HepG2 (cell line): ENCODE data around the gene MTHFSD. TPM values are rescaled to one million over a fixed set of nuclear protein-coding genes. Genes with fewer than 3 reads are reported as not detected.

Source experiments
- ATM ChIP-seq: fragments of 450-650 bp; IDR thresholded peaks from 2 replicates; pipeline ENCODE4 v1.7.1; 2017; ENCODE audit warnings: mild to moderate bottlenecking, borderline replicate concordance
- ERF ChIP-seq: IDR thresholded peaks from 2 replicates; pipeline ENCODE4 v1.6.1; 2018; ENCODE audit warnings: missing biosample characterization, missing genetic modification reagents
- FOXC1 ChIP-seq: sonication (generic); formaldehyde crosslinking; IDR thresholded peaks from 2 replicates; pipeline ENCODE4 v1.8.0; 2022; ENCODE audit warnings: mild to moderate bottlenecking, missing genetic modification reagents, borderline replicate concordance
- POLR2A ChIP-seq, 2 experiments: IDR thresholded peaks; 2 replicates each; pipeline ENCODE4 v1.6.1; 2011; ENCODE audit warnings: low read depth in 2 of 2, low read length in 2 of 2, mild to moderate bottlenecking in 1 of 2, moderate library complexity in 1 of 2; ENCODE audit not compliant: insufficient read depth in 1 of 2
- SIN3A ChIP-seq: IDR thresholded peaks from 2 replicates; pipeline ENCODE4 v1.6.1; 2011; ENCODE audit warnings: low read depth, mild to moderate bottlenecking, control low read depth, low read length, borderline replicate concordance
- TEAD3 ChIP-seq: optimal IDR thresholded peaks from 2 replicates; pipeline ENCODE3; 2016; ENCODE audit warnings: borderline replicate concordance
- XRCC5 ChIP-seq: fragments of 200-400 bp; formaldehyde crosslinking; optimal IDR thresholded peaks from 2 replicates; pipeline ENCODE3; 2017; ENCODE audit warnings: mild to moderate bottlenecking, low read length
- YEATS4 ChIP-seq: sonication (generic); formaldehyde crosslinking; IDR thresholded peaks from 2 replicates; pipeline ENCODE4 v1.4.0; 2020; ENCODE audit warnings: missing genetic modification reagents, borderline replicate concordance
- ZFP62 ChIP-seq: sonication (generic); formaldehyde crosslinking; IDR thresholded peaks from 2 replicates; pipeline ENCODE4 v1.4.0; 2020; ENCODE audit warnings: missing genetic modification reagents
- ZNF207 ChIP-seq: fragments of 450-650 bp; IDR thresholded peaks from 2 replicates; pipeline ENCODE4 v1.6.1; 2016; ENCODE audit warnings: antibody characterized with exemption, borderline replicate concordance
- ZNF282 ChIP-seq: fragments of 450-650 bp; IDR thresholded peaks from 2 replicates; pipeline ENCODE4 v1.6.1; 2018; ENCODE audit not compliant: partially characterized antibody
- ZNF616 ChIP-seq: sonication (generic); formaldehyde crosslinking; IDR thresholded peaks from 2 replicates; pipeline ENCODE4 v1.5.0; 2020; ENCODE audit warnings: low read depth, mild to moderate bottlenecking, missing genetic modification reagents
- ZNF75D ChIP-seq: sonication (generic); formaldehyde crosslinking; IDR thresholded peaks from 2 replicates; pipeline ENCODE4 v1.8.1; 2023; ENCODE audit warnings: missing genetic modification reagents, mild to moderate bottlenecking, borderline replicate concordance
- ZNF879 ChIP-seq: sonication (generic); formaldehyde crosslinking; IDR thresholded peaks from 2 replicates; pipeline ENCODE4 v1.8.1; 2023; ENCODE audit warnings: missing genetic modification reagents
- polyA plus RNA-seq, 8 experiments: library from polyadenylated mRNA; depleted of rRNA in 3 of 8; stranded (reverse) in 7 of 8; unstranded in 1 of 8; fragments of >200 nt; fragmentation: Illumina TruSeq in 4 of 8; extraction: Trizol in 4 of 8; gene quantifications; 2 replicates each; pipeline versions ENCODE4 v1.2.1 to v1.2.3, GENCODE V29; 2011 to 2016; ENCODE audit warnings: low read depth in 4 of 8, missing spikeins in 1 of 8, mixed read lengths in 1 of 8; ENCODE audit not compliant: insufficient read depth in 1 of 8
- total RNA-seq, 5 experiments: library from RNA; depleted of rRNA; stranded (reverse); fragments of >200 nt; fragmentation: Illumina TruSeq; extraction: Trizol; gene quantifications; 2 replicates each; pipeline ENCODE4 v1.2.3, GENCODE V29; 2016; ENCODE audit warnings: low read depth in 1 of 5
- TF ChIP-seq, protein P1 (sequence below): IDR thresholded peaks from 2 replicates; pipeline ENCODE4 v1.6.1; 2012; ENCODE audit warnings: low read length, improper control_type of control experiment
- TF ChIP-seq, protein P2 (sequence below): sonication (generic); formaldehyde crosslinking; IDR thresholded peaks from 2 replicates; pipeline ENCODE4 v1.9.0; 2021; ENCODE audit warnings: missing genetic modification reagents, mild to moderate bottlenecking, borderline replicate concordance
- TF ChIP-seq, protein P3 (sequence below): sonication (generic); formaldehyde crosslinking; IDR thresholded peaks from 2 replicates; pipeline ENCODE4 v1.5.0; 2020; ENCODE audit warnings: missing genetic modification reagents
- TF ChIP-seq, protein P4 (sequence below): sonication (generic); formaldehyde crosslinking; IDR thresholded peaks from 2 replicates; pipeline ENCODE4 v1.4.0; 2020; ENCODE audit warnings: missing genetic modification reagents, borderline replicate concordance
- TF ChIP-seq, protein P5 (sequence below): sonication (generic); formaldehyde crosslinking; IDR thresholded peaks from 2 replicates; pipeline ENCODE4 v1.5.0; 2020; ENCODE audit warnings: missing genetic modification reagents
- TF ChIP-seq, protein P6 (sequence below): IDR thresholded peaks from 2 replicates; pipeline ENCODE4 v1.6.1; 2016; ENCODE audit warnings: missing genetic modification reagents, missing compliant biosample characterization
- TF ChIP-seq, protein P7 (sequence below): sonication (generic); formaldehyde crosslinking; IDR thresholded peaks from 2 replicates; pipeline ENCODE4 v1.4.0; 2020; ENCODE audit warnings: missing genetic modification reagents

The MTHFSD gene
- total and polyA plus RNA-seq, 2 of the 13 experiments (the other 11 are each of a cell fraction or from before 2014, with no cell fraction given), result 14.2 to 16.3 TPM

DNA sequence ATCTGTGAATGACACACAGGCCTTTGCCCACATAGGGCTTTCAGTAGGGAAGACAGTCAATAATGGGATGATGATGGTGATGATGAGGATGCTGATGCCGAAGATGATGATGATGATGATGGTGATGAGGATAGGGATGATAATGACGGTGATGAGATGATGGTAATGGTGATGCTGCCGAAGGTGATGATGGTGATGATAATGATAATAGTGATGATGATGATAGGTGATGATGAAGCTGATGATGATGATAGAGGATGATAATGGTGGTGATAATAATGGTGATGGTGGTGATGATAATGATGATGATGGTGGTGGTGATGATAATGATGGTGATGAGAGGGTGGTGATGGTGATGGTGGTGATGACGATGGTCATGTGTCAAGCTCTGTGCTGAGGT is 36.2 kb upstream of the MTHFSD start (continued):
- TF ChIP-seq, protein P1, sequence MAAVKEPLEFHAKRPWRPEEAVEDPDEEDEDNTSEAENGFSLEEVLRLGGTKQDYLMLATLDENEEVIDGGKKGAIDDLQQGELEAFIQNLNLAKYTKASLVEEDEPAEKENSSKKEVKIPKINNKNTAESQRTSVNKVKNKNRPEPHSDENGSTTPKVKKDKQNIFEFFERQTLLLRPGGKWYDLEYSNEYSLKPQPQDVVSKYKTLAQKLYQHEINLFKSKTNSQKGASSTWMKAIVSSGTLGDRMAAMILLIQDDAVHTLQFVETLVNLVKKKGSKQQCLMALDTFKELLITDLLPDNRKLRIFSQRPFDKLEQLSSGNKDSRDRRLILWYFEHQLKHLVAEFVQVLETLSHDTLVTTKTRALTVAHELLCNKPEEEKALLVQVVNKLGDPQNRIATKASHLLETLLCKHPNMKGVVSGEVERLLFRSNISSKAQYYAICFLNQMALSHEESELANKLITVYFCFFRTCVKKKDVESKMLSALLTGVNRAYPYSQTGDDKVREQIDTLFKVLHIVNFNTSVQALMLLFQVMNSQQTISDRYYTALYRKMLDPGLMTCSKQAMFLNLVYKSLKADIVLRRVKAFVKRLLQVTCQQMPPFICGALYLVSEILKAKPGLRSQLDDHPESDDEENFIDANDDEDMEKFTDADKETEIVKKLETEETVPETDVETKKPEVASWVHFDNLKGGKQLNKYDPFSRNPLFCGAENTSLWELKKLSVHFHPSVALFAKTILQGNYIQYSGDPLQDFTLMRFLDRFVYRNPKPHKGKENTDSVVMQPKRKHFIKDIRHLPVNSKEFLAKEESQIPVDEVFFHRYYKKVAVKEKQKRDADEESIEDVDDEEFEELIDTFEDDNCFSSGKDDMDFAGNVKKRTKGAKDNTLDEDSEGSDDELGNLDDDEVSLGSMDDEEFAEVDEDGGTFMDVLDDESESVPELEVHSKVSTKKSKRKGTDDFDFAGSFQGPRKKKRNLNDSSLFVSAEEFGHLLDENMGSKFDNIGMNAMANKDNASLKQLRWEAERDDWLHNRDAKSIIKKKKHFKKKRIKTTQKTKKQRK, result no peak
- TF ChIP-seq, protein P2, sequence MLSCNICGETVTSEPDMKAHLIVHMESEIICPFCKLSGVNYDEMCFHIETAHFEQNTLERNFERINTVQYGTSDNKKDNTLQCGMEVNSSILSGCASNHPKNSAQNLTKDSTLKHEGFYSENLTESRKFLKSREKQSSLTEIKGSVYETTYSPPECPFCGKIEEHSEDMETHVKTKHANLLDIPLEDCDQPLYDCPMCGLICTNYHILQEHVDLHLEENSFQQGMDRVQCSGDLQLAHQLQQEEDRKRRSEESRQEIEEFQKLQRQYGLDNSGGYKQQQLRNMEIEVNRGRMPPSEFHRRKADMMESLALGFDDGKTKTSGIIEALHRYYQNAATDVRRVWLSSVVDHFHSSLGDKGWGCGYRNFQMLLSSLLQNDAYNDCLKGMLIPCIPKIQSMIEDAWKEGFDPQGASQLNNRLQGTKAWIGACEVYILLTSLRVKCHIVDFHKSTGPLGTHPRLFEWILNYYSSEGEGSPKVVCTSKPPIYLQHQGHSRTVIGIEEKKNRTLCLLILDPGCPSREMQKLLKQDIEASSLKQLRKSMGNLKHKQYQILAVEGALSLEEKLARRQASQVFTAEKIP (CRISPR knock-in tag), result no peak
- TF ChIP-seq POLR2A (IDR thresholded peaks at IDR 0.05; ENCODE audit: insufficient read depth in 1 of 2, low read depth in 2 of 2, low read length in 2 of 2), result no peak
- TF ChIP-seq, protein P3, sequence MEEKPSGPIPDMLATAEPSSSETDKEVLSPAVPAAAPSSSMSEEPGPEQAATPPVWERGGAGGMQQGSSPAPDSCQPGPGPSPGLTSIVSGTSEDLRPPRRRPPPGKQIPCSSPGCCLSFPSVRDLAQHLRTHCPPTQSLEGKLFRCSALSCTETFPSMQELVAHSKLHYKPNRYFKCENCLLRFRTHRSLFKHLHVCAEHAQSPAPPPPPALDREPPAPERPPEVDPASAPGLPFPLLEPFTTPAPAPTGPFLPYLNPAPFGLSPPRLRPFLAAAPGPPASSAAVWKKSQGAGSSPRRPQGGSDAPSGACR (CRISPR knock-in tag), result no peak
- peak; percentile 27 for TF ChIP-seq ZNF282
- no peak for TF ChIP-seq ZNF75D (CRISPR knock-in tag)
- TF ChIP-seq ZNF879 (CRISPR knock-in tag), result no peak
- TF ChIP-seq, protein P4, sequence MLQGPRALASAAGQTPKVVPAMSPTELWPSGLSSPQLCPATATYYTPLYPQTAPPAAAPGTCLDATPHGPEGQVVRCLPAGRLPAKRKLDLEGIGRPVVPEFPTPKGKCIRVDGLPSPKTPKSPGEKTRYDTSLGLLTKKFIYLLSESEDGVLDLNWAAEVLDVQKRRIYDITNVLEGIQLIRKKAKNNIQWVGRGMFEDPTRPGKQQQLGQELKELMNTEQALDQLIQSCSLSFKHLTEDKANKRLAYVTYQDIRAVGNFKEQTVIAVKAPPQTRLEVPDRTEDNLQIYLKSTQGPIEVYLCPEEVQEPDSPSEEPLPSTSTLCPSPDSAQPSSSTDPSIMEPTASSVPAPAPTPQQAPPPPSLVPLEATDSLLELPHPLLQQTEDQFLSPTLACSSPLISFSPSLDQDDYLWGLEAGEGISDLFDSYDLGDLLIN, result no peak
- TF ChIP-seq ATM, result no peak; the same call in 1 of the 2 replicates
- no peak for TF ChIP-seq ERF (CRISPR knock-in tag)
- TF ChIP-seq, protein P5, sequence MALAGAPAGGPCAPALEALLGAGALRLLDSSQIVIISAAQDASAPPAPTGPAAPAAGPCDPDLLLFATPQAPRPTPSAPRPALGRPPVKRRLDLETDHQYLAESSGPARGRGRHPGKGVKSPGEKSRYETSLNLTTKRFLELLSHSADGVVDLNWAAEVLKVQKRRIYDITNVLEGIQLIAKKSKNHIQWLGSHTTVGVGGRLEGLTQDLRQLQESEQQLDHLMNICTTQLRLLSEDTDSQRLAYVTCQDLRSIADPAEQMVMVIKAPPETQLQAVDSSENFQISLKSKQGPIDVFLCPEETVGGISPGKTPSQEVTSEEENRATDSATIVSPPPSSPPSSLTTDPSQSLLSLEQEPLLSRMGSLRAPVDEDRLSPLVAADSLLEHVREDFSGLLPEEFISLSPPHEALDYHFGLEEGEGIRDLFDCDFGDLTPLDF, result no peak
- no peak for TF ChIP-seq YEATS4 (CRISPR knock-in tag)
- TF ChIP-seq ZNF616 (CRISPR knock-in tag), result no peak
- TF ChIP-seq TEAD3, result no peak
- TF ChIP-seq SIN3A, result no peak
- TF ChIP-seq ZFP62 (CRISPR knock-in tag), result no peak
- TF ChIP-seq ZNF207, result 0 out of 2 replicates have a peak, but pooled peaks have one; percentile 68
- TF ChIP-seq, protein P6, sequence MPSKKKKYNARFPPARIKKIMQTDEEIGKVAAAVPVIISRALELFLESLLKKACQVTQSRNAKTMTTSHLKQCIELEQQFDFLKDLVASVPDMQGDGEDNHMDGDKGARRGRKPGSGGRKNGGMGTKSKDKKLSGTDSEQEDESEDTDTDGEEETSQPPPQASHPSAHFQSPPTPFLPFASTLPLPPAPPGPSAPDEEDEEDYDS (CRISPR knock-in tag), result no peak
- no peak for TF ChIP-seq XRCC5
- TF ChIP-seq, protein P7, sequence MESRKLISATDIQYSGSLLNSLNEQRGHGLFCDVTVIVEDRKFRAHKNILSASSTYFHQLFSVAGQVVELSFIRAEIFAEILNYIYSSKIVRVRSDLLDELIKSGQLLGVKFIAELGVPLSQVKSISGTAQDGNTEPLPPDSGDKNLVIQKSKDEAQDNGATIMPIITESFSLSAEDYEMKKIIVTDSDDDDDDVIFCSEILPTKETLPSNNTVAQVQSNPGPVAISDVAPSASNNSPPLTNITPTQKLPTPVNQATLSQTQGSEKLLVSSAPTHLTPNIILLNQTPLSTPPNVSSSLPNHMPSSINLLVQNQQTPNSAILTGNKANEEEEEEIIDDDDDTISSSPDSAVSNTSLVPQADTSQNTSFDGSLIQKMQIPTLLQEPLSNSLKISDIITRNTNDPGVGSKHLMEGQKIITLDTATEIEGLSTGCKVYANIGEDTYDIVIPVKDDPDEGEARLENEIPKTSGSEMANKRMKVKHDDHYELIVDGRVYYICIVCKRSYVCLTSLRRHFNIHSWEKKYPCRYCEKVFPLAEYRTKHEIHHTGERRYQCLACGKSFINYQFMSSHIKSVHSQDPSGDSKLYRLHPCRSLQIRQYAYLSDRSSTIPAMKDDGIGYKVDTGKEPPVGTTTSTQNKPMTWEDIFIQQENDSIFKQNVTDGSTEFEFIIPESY (CRISPR knock-in tag), result no peak
- no peak for TF ChIP-seq FOXC1
